ENCODE results near the gene ZNF8. TPM values are rescaled to one million over a fixed set of nuclear protein-coding genes. Genes with fewer than 3 reads are reported as not detected.

The ZNF8 gene
- polyA plus RNA-seq, 1 donor from 2014 or later: 5.5 TPM

- H4K20me1 ChIP-seq (ENCODE audit: insufficient read depth): no peaks in the 10 kb centered on the region
These were observed 32.6 kb downstream of the ZNF8 start for GRCh38 chr19:58311345-58311865.

GRCh38 chr19:58315580-58315979, 36.8 kb downstream of the ZNF8 start:
- Histone ChIP-seq H3K9me3 (ENCODE audit: low read length) (no peaks in the 10 kb centered on the region), H3K36me3 (ENCODE audit: insufficient read depth, low read length) (peaks cover 32% of the 10 kb centered on the region), H3K9ac (ENCODE audit: low read length) (no peak overlapping the region), H3K9me2 (ENCODE audit: insufficient read depth, low read length) (no peaks in the 10 kb centered on the region), H3K4me3 (ENCODE audit: low read length) (no peak overlapping the region), H3K79me2 (replicated peaks; ENCODE audit: insufficient read depth, low read length) (no peaks in the 10 kb centered on the region), H2AFZ (ENCODE audit: low read depth, low read length) (no peak overlapping the region), H3F3A (ENCODE audit: insufficient read depth, low read length, poor library complexity, severe bottlenecking) (no peaks in the 10 kb centered on the region), H3K27me3 (ENCODE audit: insufficient read depth, low read depth, low read length) (no peaks in the 10 kb centered on the region), H3K27ac (ENCODE audit: low read length) (no peak overlapping the region), H4K20me1 (ENCODE audit: insufficient read depth) (no peaks in the 10 kb centered on the region), H3K4me2 (ENCODE audit: low read length) (no peak overlapping the region)
- no peak for TF ChIP-seq CTCF (IDR thresholded peaks at IDR 0.05; ENCODE audit: poor library complexity, severe bottlenecking)
- no peak for TF ChIP-seq EP300 (conservative IDR thresholded peaks at IDR 0.05; ENCODE audit: poor library complexity, severe bottlenecking)
- no peak for TF ChIP-seq TAF1 (IDR thresholded peaks at IDR 0.05; ENCODE audit: low read depth)
- TF ChIP-seq POLR2AphosphoS5 (IDR thresholded peaks at IDR 0.05): no peak
- no peak for TF ChIP-seq SMC3 (conservative IDR thresholded peaks at IDR 0.05; ENCODE audit: poor library complexity)
- TF ChIP-seq RAD21 (conservative IDR thresholded peaks at IDR 0.05): no peak
- no peak for TF ChIP-seq REST (IDR thresholded peaks at IDR 0.05; ENCODE audit: borderline replicate concordance)

More at GRCh38 chr19:58311345-58311865, 32.6 kb downstream of the ZNF8 start:
- H3K36me3 ChIP-seq (ENCODE audit: insufficient read depth, low read length): peaks cover 31% of the 10 kb centered on the region
- no peak overlapping the region for H2AFZ ChIP-seq (ENCODE audit: low read depth, low read length)
- H3K4me3 ChIP-seq (ENCODE audit: low read length): no peak overlapping the region
- H3K9ac ChIP-seq (ENCODE audit: low read length): no peak overlapping the region
- no peaks in the 10 kb centered on the region for H3K9me2 ChIP-seq (ENCODE audit: insufficient read depth, low read length)
- H3K9me3 ChIP-seq (ENCODE audit: low read length): no peaks in the 10 kb centered on the region
- peaks cover 13% of the 10 kb centered on the region for H3K79me2 ChIP-seq (replicated peaks; ENCODE audit: insufficient read depth, low read length)
- no peaks in the 10 kb centered on the region for H3F3A ChIP-seq (ENCODE audit: insufficient read depth, low read length, poor library complexity, severe bottlenecking)
- TF ChIP-seq SMC3 (conservative IDR thresholded peaks at IDR 0.05; ENCODE audit: poor library complexity) (no peak), POLR2AphosphoS5 (IDR thresholded peaks at IDR 0.05) (no peak), MXI1 (conservative IDR thresholded peaks at IDR 0.05; ENCODE audit: poor library complexity, severe bottlenecking) (no peak), TAF1 (IDR thresholded peaks at IDR 0.05; ENCODE audit: low read depth) (no peak), CTCF (IDR thresholded peaks at IDR 0.05; ENCODE audit: poor library complexity, severe bottlenecking) (no peak), EP300 (conservative IDR thresholded peaks at IDR 0.05; ENCODE audit: poor library complexity, severe bottlenecking) (no peak), EZH2 (IDR thresholded peaks at IDR 0.05; ENCODE audit: borderline replicate concordance, insufficient read depth, low read length, poor library complexity, severe bottlenecking) (no peak), RAD21 (conservative IDR thresholded peaks at IDR 0.05) (no peak), REST (IDR thresholded peaks at IDR 0.05; ENCODE audit: borderline replicate concordance) (no peak)
- H3K27me3 ChIP-seq (ENCODE audit: insufficient read depth, low read depth, low read length): no peaks in the 10 kb centered on the region
- no peak overlapping the region for H3K4me2 ChIP-seq (ENCODE audit: low read length)
- no peak overlapping the region for H3K27ac ChIP-seq (ENCODE audit: low read length)
